ENCODE results near the gene RCAN2. TPM values are rescaled to one million over a fixed set of nuclear protein-coding genes. Genes with fewer than 3 reads are reported as not detected.

Gene RCAN2
- total RNA-seq, 4 donors from 2014 or later: 4.7 to 23.1 (median 6.6) TPM

- Histone ChIP-seq H3K4me3 (no peak overlapping the region), H3K27ac (no peak overlapping the region)
Measured at GRCh38 chr6:46352541-46353268, 138.5 kb downstream of the RCAN2 start.

GRCh38 chr6:46350714-46351113, 140.5 kb downstream of the RCAN2 start:
- no peaks in the 10 kb centered on the region for H3K9me3 ChIP-seq
- no peaks in the 10 kb centered on the region for H3K36me3 ChIP-seq
- H3K4me3 ChIP-seq: no peak overlapping the region
- no peaks in the 10 kb centered on the region for H3K4me1 ChIP-seq
- TF ChIP-seq POLR2A (IDR thresholded peaks at IDR 0.05) (no peak), CTCF (IDR thresholded peaks at IDR 0.05) (no peak)
- H3K27ac ChIP-seq: no peak overlapping the region
- no peaks in the 10 kb centered on the region for H3K27me3 ChIP-seq
- DNase-seq: no peak

More at GRCh38 chr6:46352541-46353268, 138.5 kb downstream of the RCAN2 start:
- no peak for DNase-seq
- Histone ChIP-seq H3K27me3 (no peaks in the 10 kb centered on the region), H3K36me3 (no peaks in the 10 kb centered on the region), H3K9me3 (no peaks in the 10 kb centered on the region), H3K4me1 (no peaks in the 10 kb centered on the region)
- TF ChIP-seq CTCF (IDR thresholded peaks at IDR 0.05) (no peak), POLR2A (IDR thresholded peaks at IDR 0.05) (no peak)

- Histone ChIP-seq H3K36me3 (no peaks in the 10 kb centered on the region), H3K27ac (no peak overlapping the region), H3K4me1 (no peaks in the 10 kb centered on the region), H3K27me3 (no peaks in the 10 kb centered on the region), H3K4me3 (no peak overlapping the region), H3K9me3 (no peaks in the 10 kb centered on the region)
- TF ChIP-seq POLR2A (IDR thresholded peaks at IDR 0.05) (no peak), CTCF (IDR thresholded peaks at IDR 0.05) (no peak)
- no peak for DNase-seq
Measured at GRCh38 chr6:46347669-46348068, 143.6 kb downstream of the RCAN2 start.

GRCh38 chr6:46340246-46340645, 151.0 kb downstream of the RCAN2 start:
- no peak overlapping the region for H3K4me3 ChIP-seq
- H3K27me3 ChIP-seq: no peaks in the 10 kb centered on the region
- H3K4me1 ChIP-seq: no peaks in the 10 kb centered on the region
- H3K36me3 ChIP-seq: no peaks in the 10 kb centered on the region
- H3K9me3 ChIP-seq: no peaks in the 10 kb centered on the region
- no peak for DNase-seq
- H3K27ac ChIP-seq: no peak overlapping the region
- TF ChIP-seq POLR2A (IDR thresholded peaks at IDR 0.05) (no peak), CTCF (IDR thresholded peaks at IDR 0.05) (no peak)

GRCh38 chr6:46338131-46338530, 153.1 kb downstream of the RCAN2 start:
- Histone ChIP-seq H3K36me3 (no peaks in the 10 kb centered on the region), H3K4me1 (no peaks in the 10 kb centered on the region), H3K27me3 (no peaks in the 10 kb centered on the region), H3K9me3 (no peaks in the 10 kb centered on the region), H3K4me3 (no peak overlapping the region), H3K27ac (no peak overlapping the region)
- DNase-seq: no peak
- no peak for TF ChIP-seq POLR2A (IDR thresholded peaks at IDR 0.05)
- no peak for TF ChIP-seq CTCF (IDR thresholded peaks at IDR 0.05)
